DMS153 treated with DMSO at 0.1 percent for 48 hours (cell line): ENCODE results near the gene ZCRB1.
"Not testable (repeated sequence)": the region's sequence is repeated elsewhere in the genome, so short reads cannot be mapped to it uniquely, and the experiment has no call there.

Experiments
- DNase-seq: peaks from one replicate; lab custom pipeline; 2025; ENCODE audit not compliant: unreplicated experiment; lab: John Stamatoyannopoulos, UW

ZCRB1 gene

DNA sequence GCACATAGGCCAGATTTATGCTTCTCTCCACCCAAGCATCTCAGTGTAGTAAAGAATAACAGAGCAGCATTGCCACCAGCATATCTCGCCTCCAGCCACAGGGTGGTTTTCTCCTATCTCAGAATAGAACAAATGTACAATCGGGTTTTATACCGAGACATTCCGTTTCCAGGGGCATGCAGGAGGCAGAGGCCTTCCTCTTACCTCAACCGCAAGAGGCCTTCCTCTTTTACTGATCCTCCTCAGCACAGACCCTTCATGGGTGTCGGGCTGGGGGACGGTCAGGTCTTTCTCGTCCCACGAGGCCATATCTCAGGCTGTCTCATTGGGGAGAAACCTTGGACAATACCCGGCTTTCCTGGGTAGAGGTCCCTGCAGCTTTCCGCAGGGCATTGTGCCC, 4.2 kb upstream of the ZCRB1 start:
- DNase-seq: not testable (repeated sequence)

- DNase-seq: no peak
These were observed 1.3 kb upstream of the ZCRB1 start for GRCh38 chr12:42327227-42327590.

DNA sequence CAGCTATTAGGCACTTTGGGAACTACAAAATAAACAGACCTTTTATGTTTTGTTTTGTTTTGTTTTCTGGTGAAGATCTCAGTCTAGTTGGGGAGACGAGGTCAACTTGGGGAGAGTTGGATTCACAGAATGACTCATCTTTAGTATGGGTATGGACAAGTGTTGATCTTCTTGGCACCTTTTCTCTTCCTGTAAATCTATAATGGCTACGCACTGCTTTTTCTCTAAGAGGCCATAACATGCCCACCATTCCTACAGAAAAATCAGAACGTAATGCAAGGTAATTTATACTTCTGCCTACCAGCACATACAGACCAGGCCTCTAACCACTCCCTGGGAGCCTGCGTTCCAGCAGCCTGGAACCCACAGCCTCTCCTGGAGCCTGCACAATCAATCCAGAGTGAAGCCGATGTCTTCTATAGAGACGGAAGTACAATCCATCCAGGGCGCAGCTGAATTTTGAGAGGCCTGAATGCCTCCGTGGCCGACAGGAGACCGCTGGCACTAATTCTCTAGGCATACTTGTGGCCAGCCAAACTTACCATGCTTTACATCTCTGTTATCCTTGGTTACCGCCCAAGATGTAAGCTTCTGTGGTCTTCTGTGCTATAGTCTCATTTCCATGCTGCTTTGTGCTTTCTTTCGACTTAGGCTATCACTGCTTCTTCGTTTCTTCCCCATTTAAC, 790 bp upstream of the ZCRB1 start:
- DNase-seq: no peak

- no peak for DNase-seq
These were observed 605 bp downstream of the ZCRB1 start for GRCh38 chr12:42325326-42325652.

DNA sequence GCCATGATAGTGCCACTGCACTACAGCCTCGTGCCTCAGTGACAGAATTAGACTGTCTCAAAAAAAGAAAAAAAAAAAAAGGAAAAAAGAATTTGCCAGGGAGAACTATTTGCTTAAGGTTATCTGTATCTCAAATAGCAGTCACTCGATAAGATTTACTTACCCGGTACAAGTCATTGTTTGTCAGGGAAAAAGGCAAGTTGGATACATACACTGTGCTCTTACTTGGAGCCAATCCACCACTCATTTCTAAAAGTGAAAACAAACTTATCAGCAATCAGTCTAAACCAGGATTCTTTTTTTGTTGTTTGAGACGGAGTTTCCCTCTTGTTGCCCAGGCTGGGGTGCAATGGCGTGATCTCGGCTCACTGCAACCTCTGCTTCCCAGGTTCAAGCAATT, 2.0 kb downstream of the ZCRB1 start:
- no peak for DNase-seq

GRCh38 chr12:42322567-42322966, 3.3 kb downstream of the ZCRB1 start:
- DNase-seq: no peak

DNA sequence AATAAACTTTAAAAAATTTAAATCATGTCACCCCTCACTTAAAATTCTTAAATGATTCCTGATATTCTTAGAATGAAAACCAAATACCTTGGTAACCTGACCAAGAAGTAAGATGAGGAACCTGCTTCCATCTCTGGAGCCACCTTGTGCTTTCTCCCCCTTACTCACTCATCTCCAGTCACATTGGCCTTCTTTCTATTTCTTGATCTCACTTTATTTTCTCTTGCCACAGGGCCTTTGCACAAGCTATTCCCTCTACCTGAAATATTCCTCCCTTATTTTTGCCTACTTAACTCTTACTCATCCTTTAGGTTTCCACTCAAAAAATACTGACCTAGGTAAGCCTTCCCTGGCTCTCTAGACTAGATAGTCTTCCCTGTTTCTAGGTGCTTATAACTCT, 5.1 kb downstream of the ZCRB1 start:
- no peak for DNase-seq

DNA sequence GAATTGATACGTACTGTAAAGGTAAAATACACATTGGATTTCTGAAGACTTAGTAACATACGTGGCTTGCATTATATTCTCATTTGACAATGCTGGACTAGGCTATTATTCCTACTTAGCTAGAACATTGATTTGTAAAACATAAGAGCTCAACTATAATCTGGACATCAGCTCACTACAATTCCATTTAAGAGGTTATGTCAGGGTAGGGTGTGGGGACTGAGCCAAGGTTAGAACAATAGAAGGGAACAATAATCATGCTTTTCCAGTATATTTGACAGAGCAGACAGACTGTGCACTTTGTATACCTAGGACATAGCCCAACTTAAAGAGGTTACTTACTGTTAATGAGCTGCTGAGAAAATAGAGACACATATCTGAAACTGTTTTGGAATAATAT, 10.8 kb downstream of the ZCRB1 start:
- no peak for DNase-seq

DNA sequence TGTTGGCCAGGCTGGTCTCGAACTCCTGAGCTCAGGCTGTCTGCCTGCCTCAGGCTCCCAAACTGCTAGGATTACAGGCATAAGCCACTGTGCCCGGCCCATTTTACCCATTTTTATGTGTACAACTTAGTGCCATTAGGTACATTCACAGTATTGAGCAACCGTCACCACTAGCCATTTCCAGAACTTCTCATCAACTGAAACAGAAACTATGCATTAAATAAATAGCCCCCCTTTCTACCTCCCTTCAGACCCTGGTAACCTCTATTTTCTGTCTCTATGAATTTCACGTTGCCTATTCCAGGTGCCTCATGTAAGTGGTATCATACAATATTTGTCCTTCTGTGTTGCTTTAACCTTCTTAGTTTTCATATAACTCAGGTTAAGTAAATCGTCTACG, 15.9 kb downstream of the ZCRB1 start:
- DNase-seq: no peak

GRCh38 chr12:42308390-42308789, 17.5 kb downstream of the ZCRB1 start:
- no peak for DNase-seq

DNA sequence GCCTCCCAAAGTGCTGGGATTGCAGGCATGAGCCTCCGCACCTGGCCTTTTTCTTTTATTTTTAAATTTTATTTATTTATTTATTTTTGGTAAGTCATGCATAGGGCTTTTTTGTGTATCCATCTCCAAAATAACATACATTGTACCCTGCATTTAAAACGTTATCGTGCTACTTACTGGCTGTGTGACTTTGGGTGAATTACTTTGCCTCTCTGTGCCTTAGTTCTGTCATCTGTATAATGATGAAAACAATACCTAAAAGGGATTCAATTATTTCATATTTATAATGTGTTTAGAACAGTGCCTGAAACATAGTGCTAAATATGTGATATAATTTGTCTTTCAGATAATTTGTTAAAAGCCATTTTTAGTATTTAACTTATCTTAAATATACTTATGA, 19.6 kb downstream of the ZCRB1 start:
- DNase-seq: no peak

GRCh38 chr12:42299392-42300308, 26.2 kb downstream of the ZCRB1 start:
- no peak for DNase-seq

- no peak for DNase-seq
These were observed 27.0 kb downstream of the ZCRB1 start for GRCh38 chr12:42298887-42299286.

DNA sequence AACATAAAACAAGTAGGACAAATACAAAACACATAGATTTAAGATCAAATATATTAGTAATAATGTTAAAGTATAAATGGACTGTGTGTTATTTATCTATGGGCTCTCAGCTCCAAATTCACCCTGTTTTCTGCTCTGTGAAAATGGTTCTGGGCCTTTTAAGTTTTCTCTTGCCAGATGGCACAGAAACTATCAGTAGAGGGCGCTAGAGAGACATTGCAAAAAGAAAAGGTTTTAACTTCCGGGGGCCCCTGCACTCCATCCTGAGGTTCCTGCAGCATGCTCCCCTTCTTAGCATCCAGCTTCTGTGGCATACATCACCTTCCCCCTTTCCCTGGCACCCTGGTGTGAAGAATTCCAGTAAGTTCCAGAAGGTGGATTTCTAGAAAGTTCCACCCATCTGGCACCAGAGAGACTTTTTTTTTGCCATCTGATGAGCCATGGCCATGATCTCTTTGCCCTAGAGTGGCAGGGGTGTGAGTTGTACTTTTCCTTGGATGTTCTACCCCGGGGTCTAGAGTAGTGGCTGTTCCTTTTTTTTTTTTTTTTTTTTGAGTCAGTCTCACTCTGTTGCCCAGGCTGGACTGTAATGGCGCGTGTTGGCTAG, 29.3 kb downstream of the ZCRB1 start:
- DNase-seq: no peak

DNA sequence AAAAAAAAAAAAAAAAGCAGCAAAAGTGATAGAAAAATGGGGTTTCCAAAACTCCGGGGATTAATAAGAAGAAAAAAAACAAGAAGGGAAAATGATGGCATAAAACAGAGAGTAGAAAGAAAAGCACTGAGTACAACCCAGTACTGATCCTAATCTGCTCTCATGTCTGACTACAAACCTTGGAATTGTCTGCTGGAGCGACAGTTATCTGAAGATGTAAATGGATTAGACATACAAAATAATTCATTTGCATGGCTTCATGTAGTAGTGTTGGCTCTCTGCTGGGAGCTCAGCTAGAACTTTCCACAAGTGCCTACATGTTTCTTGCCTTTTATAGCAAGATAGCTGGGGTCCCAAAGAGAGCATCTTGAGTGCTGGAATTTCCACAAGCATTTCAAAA, 34.2 kb downstream of the ZCRB1 start:
- DNase-seq: no peak

DNA sequence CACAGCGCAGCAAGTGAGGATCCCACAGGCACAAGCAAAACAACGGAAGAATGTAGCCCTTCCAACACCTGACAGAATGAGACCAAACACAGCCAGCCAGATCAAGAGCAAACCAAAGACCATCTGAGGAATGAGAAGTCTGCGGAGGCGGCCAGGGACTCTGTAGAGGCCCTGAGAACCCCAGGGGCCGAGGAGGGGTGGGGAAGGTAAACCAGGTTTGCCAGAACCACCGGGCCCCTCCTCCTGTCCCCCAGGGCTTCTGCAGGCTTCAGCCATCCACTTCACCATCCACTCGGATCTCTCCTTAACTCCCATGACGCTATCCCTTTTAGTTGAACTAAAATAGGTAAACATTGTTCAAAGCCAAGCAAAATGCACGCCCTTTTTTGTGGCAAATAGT, 37.4 kb downstream of the ZCRB1 start:
- DNase-seq: no peak

DNA sequence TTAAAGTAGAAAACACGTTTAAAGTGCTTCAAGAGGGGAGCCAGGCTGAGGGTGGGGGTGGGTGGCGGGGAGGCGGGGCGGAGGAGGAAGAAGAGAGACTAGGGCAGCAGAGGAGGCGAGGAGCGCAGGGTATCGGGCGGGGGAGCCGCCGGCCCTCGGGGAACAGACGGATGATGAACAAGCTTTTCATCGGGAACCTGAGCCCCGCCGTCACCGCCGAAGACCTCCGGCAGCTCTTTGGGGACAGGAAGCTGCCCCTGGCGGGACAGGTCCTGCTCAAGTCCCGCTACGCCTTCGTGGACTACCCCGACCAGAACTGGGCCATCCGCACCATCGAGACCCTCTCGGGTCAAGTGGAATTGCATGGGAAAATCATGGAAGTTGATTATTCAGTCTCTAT, 39.2 kb downstream of the ZCRB1 start:
- DNase-seq: no peak

DNA sequence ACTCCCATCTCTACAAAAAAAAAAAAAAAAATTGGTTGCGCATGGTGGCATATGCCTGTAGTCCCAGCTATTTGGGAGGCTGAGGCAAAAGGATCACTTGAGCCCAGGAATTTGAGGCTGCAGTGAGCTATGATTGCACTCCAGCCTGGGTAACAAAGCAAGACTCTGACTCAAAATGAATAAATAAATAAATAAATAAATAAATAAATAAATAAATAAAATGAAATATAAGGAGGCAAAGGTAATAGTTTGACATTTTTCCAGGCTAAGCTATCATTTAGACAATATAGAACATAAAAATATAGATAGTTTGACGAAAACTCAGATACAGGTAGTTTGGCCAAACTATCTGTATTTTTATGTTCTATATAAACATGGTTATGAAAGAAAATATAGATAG, 40.5 kb downstream of the ZCRB1 start:
- no peak for DNase-seq

- no peak for DNase-seq
These were observed 41.0 kb downstream of the ZCRB1 start for GRCh38 chr12:42284876-42285275.

DNA sequence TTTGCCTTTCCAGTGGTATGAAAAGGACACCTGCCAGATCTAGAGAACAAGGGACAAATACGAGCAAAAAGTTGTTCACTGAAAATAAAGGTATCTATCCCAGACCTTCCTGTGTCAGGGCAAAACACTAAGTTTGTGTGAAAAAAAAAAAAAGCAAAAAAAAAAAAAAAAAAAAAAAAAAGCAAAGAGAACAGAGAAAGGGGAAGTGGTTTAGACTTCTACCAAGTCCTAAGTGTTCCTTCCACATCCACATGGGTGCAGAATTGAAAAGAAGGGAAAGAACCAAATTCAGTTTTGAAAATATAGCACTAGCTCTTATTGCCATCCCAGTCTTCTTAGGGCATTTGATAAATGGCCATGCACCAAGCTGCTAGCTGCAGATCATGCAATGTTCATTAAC, 41.7 kb downstream of the ZCRB1 start:
- no peak for DNase-seq

DNA sequence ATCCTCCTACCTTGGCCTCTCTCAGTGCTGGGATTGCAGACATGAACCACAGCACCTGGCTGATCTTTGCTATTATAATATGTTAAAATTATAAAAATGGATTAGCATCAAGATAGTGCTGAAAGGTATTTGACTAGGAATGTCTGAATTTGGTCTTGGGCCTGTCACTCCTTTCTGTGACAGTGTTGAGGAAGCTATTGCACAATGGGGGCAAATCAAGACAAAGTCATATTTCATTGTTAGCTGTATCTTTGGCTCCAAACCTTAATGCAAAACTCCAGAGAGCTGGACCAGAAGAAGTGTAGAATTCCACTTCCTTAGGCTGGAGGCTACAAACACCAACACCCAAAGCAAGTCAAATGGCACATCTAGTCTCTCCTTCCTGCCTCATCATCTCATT, 42.2 kb downstream of the ZCRB1 start:
- DNase-seq: no peak

GRCh38 chr12:42282294-42282693, 43.6 kb downstream of the ZCRB1 start:
- no peak for DNase-seq
